Mammary epithelial cell (primary cell): ENCODE results near the gene BCL11B.

Source experiments
- CTCF ChIP-seq, 2 donors: IDR thresholded peaks in 1 of 2; conservative IDR thresholded peaks in 1 of 2; 2 replicates each; pipeline ENCODE4 v1.5.1; 2011 to 2012; ENCODE audit warnings: inconsistent platforms in 2 of 2, low read length in 2 of 2, mild to moderate bottlenecking in 2 of 2, control low read depth in 1 of 2, low read depth in 1 of 2; ENCODE audit not compliant: insufficient read depth in 1 of 2; ENCODE audit errors: extremely low read depth in 1 of 2
- EZH2 ChIP-seq: IDR thresholded peaks from 2 replicates; pipeline ENCODE4 v1.6.1; 2012; ENCODE audit warnings: low read length, inconsistent platforms, borderline replicate concordance

- no peak for TF ChIP-seq CTCF (conservative IDR thresholded peaks at IDR 0.05 in 1 of 2, IDR thresholded peaks at IDR 0.05 in 1 of 2; ENCODE audit: extremely low read depth in 1 of 2, insufficient read depth in 1 of 2, low read depth in 1 of 2, low read length in 2 of 2)
- TF ChIP-seq EZH2, result no peak
Measured at GRCh38 chr14:99121319-99121875, 150.6 kb downstream of the BCL11B start.
